Islet precursor cell (in vitro differentiated cells): ENCODE data around the gene POU6F2.
"Not testable (repeated sequence)": the region's sequence is repeated elsewhere in the genome, so short reads cannot be mapped to it uniquely, and the experiment has no call there.

Source experiments
- DNase-seq: peaks from one replicate; pipeline ENCODE4 v3.0.0-alpha.2; 2018

The POU6F2 gene

DNA sequence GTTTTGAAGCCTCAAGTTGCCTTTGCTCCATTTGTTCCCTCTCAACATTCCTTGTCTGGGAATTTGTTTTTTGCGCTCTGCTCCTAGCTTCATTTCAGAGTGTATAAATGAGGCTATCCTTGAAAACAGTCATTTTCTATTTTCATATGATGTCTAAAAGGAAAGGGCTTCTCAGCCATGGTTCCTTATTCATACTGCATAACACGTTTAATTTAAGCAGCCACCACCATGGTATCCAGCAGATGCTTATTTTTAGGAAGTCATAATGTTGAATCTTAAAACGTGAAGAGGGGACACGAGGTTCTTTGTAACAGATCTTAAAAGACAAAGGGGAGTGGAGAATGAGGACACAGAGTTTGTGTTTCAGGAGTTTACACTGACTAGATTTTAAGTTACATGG is 14.5 kb downstream of the POU6F2 start:
- DNase-seq, result no peak

DNA sequence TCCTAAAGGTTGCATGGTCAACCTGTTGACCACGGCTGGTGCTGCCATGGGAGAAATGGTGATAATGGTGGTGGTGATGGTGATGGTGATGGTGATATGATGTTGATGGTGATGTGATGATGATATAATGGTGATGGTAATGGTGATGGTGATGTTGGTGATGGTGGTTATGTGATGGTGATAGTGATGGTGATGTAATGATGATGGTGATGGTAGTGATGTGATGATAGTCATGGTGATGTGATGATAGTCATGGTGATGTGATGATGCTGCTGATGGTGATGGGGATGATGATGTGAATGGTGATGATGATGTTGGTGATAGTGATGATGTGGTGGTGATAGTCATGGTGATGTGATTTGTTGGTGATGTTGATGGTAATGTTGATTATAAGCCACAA is 23.9 kb downstream of the POU6F2 start:
- DNase-seq, result no peak

DNA sequence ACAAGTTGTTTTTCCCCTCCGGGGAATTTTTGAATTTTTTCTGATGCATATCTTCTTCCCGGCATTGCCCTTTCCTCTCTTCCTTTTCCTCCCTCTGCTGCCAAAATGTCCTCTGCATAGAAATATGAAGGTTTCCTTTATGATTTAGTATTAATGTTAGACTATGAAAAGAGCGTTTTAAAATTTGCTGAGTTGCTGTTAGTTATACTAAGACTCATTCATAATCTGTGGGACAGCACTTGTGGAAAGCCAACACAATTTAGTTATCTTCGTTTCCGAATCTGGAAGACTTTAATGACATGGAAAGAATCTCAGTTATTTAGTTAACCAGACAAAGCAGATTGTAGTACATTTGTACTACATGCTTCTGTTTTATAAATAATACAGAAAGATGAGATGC is 25.0 kb downstream of the POU6F2 start:
- DNase-seq, result no peak

DNA sequence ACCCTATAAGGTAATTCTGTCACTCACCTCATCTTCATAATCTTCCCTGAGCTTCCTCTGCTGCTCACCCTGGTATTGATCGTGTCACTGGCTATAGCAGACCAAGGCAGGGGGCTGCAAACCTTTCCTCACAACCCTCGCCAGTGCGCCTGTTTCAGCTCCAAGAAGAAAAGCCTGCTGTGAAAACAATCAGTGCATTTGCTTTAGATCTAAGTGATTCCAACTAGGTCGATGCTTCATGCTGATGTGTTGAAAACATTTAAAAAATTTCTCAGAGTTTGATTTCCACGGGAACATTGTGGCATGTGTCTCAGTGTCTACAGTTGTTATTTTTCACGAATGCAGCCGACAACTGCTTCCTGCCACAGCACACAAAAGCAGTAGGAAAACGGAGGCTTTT is 27.3 kb downstream of the POU6F2 start:
- no peak for DNase-seq

DNA sequence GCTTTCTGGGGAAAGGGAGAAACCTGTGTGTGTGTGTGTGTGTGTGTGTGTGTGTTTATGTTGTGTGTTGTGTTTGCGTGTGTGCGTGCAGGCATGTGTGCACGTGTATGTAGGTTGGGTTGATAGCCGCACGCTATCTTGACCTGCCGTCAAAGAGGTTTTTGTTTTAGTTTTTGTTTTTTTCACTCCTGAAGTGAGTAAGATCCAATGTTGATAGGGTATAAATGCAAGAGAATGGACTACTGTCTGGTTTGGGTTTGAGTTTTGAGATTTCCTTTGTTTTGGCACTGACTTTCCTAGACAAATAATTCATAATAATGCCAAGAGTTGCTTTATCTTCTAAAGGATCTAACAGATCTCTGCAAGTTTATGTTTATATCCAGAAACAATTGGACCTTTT is 27.8 kb downstream of the POU6F2 start:
- no peak for DNase-seq

DNA sequence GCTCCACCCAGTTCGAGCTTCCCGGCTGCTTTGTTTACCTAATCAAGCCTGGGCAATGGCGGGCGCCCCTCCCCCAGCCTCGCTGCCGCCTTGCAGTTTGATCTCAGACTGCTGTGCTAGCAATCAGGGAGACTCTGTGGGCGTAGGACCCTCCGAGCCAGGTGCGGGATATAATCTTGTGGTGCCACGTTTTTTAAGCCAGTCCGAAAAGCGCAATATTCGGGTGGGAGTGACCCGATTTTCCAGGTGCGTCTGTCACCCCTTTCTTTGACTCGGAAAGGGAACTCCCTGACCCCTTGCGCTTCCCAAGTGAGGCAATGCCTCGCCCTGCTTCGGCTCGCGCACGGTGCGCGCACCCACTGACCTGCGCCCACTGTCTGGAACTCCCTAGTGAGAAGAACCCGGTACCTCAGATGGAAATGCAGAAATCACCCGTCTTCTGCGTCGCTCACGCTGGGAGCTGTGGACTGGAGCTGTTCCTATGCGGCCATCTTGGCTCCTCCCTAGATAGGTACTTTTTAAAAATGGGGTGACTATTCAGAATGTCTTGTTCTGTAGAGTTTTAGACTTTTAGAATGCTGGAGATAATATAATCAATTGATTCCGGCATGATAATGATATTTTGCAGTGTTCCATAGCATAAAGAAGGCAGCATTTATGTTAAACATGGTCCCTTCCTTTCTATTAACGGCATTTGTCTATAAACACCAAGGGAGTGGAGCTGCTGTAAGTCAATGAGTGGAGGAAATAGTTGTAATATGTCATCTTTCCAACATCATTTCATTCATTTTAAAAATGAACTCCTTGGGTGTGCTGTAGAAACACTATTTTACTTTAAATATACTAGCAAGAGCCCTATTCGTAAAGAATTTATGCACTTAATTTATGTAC is 35.6 kb downstream of the POU6F2 start:
- not testable (repeated sequence) for DNase-seq

DNA sequence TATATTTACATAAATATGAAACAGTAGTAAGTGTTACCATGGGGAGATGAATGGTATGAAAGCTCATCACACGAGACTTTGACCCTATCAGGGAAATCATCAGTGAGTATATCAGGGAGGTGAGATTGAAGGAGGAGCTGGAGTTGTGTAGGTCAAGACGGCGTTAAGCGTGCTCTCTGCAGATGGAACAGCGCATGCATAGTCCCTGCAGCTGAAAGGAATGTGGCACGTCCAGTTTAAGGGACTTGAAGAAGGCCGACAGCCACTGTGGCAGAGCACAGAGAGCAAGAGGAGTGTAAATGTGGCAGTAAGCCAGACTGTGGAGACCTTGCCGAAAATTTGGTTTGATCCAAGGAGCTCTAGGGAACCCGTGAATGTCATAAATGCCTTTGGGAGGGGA is 38.9 kb downstream of the POU6F2 start:
- peak; percentile 85 for DNase-seq

DNA sequence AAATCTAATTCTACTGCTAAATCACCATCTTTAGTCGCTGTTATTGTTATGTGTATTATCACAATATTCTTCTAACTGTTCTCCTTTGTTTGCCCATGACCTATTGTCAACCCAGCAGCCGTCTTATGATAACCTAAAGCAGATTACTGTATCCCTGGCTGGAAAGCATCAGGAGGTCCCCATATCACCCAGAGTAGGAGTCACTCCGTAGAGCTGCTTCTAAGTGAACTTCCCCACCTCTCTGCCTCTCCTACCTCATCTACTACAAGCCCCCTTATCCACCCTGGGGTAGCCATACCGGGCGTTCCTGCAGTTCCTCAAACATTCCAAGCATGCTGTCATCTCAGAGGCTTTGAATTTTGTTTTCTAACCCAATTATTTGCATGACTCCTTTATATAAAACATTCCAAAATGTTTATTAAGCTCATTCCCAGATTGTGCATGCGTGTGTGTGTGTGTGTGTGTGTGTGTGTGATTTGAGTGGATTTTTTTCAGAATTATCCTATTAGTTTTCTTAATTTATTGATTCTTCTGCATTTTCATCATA is 39.7 kb downstream of the POU6F2 start:
- DNase-seq, result no peak

DNA sequence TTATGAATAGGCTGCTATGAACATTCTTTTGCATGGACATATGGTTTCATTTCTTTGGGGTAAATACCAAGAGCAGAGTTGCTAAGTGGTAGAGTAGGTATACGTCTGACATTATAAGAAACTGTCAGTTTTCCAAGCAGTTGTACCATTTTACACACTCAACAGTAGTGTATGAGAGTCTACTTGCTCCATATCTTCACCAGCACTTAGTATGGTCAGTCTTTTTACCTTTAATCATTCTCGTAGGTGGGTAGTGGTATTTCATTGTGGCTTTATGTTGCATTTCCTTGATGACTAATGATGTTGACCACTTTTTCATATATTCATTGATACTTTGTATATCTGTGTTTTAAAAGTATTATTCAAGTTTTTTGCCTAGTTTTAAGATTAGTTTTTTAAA is 45.1 kb downstream of the POU6F2 start:
- DNase-seq, result no peak

DNA sequence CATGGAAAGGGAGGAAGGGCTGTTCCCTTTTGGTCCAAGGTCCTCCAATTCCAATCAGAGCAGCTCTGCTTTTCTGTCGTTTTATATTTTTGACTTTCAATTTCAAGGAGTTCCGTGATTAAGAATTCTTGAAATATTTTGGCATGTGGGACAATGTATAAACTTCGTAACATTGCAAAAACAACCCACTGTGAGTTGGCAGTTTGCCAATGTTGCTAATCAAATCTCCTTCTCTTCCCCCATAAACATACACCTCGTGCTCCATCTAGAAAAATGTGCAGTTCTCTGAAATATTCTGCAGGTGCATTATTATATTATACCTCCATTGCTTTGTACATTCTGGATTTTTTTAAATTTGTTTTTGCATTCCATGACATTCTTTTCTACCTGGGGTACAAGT is 49.8 kb downstream of the POU6F2 start:
- DNase-seq, result no peak

DNA sequence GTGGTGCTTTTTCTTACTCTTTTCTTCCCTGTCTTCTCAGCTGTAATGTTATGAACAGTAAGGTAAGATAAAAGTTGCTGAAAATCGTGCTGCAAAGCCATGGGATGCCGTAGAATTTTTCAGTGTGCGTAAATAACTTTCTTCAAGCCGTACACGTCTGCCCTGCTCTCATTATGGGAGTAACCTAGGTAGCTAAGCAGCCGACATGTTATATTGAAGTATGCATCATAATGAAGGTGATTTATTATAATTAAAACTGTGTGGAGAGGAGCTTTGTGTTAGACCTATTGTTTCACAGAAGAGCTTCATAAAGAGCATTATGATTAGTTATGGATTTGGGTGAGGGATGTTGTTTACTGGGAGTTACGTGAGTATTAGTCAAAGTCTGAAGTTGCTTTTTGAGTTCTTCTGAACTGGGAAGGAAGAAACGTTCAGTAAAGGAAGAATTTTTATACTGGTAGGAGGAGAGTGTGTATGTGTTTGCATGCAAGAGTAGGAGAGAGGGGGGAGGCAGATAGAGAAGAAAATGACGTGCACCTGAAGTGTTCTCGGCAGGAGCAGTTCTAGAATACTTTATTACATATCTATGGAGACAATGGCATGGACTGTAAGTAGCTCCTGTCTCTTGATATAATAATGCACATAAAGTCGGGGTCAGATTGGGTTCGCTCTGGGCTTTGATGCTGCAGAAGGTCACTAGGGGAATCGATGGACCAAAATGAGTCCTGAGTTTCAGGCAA is 56.3 kb downstream of the POU6F2 start:
- DNase-seq, result no peak

DNA sequence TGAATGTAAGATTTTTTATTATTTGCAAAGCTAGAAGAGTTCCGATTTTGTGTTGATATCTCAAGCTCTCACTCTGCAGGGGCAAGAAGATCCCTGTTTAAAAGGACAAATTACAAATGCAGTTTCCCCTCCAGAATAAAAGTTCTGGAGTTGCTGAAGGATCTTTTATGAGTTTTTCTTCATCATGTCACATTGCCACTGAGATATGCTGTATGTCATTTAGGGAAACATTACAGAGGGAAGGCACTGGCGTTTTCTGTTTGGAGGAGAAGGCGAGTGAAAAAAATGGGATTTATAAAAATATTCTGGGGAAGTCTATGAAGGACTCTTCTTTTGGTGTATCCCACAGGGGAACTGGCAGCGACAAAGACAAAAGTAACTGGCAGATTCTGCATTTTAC is 57.4 kb downstream of the POU6F2 start:
- no peak for DNase-seq

DNA sequence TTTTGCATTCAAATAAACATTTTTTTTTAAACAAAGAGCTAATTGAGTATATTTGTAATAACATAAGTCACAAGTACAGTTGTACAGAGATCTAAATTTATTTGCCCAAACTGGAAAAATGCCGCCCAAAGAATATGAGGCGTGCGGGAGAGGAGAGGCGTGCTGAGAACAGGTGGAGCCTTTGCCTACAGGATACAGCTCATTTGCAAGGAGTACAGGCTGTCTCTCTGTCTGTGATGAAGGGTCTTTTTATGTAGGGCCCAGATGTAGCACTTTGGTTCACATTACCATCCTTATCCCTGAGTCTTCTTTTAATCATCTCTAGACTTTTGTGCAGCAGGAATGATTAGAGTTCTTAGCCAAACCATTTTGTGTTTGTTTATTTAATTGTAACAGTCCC is 58.2 kb downstream of the POU6F2 start:
- DNase-seq, result no peak

DNA sequence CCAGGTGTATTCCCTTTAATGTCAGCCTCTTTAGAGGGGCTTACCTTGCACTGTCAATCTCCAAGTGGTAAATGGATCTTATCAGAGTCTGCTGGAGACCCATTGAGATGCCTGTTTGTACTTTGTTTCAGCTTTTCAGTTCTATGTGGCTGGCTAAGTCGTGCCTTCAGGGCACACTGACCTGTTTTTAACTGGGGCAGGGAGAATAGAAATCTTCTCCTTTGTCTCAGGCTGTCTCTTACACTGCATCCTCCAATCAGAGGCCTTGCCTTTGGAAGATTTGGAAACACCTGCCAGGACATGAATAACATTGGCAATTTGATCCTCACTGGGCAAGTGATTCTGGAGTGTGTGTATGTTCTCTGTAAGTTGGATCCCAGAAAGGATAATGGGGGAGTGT is 65.0 kb downstream of the POU6F2 start:
- no peak for DNase-seq

DNA sequence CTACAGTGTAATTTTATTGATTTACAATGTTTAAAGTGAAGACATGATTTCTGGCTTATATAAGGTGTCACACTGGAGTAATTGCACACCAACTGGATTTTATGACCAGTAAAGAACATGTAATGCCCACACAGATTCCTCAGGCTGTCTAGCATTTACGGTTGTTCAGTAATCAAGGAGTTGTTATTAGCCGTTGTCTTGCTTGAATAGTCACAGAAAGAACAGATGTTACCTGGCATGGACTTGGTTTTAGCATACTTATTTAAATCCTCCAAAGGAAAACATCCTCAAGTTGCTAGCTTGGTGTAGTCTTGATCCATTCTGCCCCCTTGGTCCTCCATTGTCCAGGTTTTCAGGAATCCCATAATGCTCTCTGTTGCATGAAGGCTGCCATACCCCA is 65.8 kb downstream of the POU6F2 start:
- DNase-seq, result no peak

DNA sequence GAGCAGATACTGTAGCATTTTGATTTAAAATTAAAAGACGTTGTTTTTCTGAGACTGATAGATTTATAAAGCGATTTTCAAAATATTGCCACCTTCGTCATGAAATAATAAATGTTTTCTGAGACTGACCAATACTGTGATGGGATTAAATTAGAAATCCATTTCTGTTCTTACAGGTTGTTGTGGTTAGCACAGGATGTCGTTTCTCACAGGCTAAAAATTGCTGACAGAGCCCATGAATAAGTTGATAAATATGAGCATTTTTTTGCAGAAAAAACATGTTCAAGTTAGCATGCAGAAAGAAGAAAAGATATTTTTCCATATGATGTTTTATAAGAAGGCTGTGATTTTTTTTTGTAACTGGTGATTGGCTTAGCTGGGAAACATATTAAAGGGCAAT is 66.8 kb downstream of the POU6F2 start:
- DNase-seq, result no peak

DNA sequence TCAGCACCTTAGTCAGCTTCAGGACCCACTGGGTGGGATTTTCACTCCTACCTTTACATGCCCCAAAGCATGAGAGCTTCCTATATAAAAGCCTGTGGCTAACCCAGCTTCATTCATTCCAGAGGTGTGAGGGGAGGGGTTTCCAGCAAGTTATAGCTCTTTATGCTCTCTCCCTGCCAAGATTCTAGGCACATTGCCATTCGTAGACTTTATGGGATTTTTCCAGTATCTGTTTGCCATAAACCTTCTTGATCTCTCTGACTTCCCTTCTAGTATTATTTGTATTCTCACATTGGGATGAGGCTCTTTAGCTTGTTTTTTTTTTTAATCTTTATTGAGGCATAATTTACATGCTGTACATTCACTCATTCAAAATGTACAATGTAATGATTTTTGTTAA is 67.5 kb downstream of the POU6F2 start:
- DNase-seq, result no peak

DNA sequence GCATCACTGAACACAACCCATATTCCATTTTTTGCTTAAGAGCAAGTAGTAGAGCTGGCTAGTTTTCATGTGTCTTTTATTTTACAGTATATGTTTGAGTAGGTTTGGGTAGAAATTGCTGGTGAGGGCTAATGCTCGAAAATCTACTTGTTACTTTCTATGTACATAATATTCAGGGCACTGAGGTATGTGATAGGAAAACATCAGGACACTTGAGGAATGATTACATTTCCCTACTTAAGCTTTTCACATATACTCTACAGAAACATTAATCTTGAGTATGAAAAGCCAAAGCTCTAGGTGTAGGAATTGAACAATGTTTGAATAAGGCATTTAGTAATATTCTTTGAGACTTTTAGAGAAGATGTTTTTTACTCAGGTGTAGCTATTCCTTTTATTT is 73.6 kb downstream of the POU6F2 start:
- no peak for DNase-seq

DNA sequence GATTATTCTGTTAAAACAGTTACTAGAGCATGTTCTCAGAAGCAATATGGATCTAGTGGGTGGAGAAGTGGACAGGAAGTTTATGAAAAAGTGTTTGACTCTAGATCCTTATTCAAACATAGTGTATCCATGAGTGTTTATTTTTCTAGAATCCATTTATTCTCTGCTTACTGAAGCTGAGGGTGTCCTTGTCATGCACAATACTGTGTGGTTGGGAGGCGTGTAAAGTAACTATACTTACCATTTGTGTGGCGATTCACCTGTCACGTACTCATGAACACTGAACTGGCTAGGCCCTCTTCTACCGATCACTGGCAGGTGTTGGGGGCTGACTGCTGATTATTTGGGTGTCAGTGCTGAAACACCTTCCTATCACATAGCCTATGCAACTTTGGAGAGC is 74.0 kb downstream of the POU6F2 start:
- DNase-seq, result no peak

DNA sequence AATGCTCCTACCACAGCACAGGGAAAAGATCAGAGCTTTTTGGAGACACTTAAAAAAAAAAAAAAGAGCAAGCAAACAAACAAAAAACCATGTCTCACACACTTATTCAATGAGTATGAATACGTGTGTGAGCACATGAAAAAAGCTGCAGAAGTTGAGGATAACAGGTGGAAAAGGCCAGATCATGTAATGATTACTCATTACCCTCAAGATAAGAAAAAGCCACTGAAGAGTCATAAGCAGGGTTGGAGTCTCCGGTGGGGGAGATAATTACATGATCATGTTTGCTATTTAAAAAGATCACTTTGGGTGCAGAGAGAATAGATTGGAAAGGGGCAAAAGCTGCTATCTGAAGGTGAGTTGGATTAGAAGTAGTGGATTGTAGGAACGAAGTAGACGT is 77.0 kb downstream of the POU6F2 start:
- DNase-seq, result no peak

DNA sequence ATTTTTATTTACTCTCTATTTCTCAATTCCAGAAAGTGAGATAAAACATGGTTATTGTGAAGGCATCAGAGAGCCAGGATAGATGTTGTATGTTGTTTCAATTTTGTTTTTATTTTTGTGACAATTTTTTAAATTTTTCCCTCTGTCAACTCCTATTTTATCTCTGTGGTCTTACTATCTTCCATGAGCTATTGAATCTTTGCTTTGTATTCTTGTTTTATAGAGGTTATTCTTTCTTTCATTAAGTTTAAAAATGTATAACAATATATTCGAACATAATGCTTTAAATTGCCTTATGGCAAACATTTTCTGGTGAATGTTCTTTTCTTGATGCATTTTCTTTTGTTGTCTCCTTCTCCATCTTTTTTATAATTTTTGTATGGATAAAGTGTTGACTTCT is 78.4 kb downstream of the POU6F2 start:
- no peak for DNase-seq

DNA sequence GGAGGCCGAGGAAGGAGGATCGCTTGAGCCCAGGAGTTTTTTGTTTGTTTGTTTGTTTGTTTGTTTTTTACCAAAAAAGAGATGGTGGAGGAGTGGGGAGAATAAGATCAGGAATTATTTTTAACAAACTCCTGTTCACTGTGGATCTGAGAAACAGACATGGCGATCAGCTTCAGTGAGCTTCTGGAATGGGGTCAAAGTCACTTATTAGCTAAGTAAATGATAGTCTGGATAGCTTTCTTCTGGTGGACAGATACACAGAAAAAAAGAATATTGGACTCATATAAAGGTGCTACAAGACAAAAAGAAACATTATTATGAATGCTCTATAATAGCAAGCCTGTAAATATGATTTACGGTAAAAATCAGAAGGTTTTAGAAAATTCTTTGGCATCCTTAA is 85.1 kb downstream of the POU6F2 start:
- DNase-seq, result no peak

DNA sequence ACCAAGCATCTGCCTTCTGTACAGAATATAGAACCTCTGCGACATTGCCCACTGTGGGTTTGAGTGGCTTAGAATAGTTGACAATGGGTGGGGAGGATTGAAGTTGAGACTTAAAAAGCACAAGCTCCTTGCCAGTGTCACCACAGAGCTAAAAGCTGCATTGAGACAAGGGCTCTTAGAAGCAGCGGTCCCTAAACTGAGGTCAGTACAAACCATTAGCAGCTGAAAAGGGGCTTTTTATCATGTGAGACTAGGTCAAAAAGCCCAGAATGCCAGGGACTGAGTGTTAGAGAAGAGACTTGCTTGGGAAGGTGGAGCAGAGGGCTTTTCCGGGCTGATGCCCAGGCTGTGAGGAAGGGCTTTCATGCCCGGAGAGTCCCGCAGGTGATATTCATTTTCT is 91.3 kb downstream of the POU6F2 start:
- no peak for DNase-seq
